GM18508 (cell line): Measurements from ENCODE around the gene ARHGAP44.

Source experiments
- ATAC-seq: cut with Tn5 transposase; IDR thresholded peaks from one replicate; pipeline ENCODE4 v1.9.1; 2021; ENCODE audit warnings: moderate number of reproducible peaks; ENCODE audit not compliant: insufficient read depth, unreplicated experiment

ARHGAP44 gene

GRCh38 chr17:12883472-12883871, 94.2 kb downstream of the ARHGAP44 start:
- no peak for ATAC-seq

GRCh38 chr17:12887088-12887487, 97.8 kb downstream of the ARHGAP44 start:
- no peak for ATAC-seq

GRCh38 chr17:12896180-12896785, 107.0 kb downstream of the ARHGAP44 start:
- ATAC-seq, result no peak

GRCh38 chr17:12898110-12898509, 108.8 kb downstream of the ARHGAP44 start:
- no peak for ATAC-seq

- no peak for ATAC-seq
These were observed 110.3 kb downstream of the ARHGAP44 start for GRCh38 chr17:12899604-12900003.

GRCh38 chr17:12900474-12900873, 111.2 kb downstream of the ARHGAP44 start:
- ATAC-seq, result no peak

- ATAC-seq, result no peak
These were observed 112.7 kb downstream of the ARHGAP44 start for GRCh38 chr17:12902046-12902445.

GRCh38 chr17:12907477-12907876, 118.2 kb downstream of the ARHGAP44 start:
- ATAC-seq, result no peak

GRCh38 chr17:12909046-12909445, 119.7 kb downstream of the ARHGAP44 start:
- ATAC-seq, result no peak

GRCh38 chr17:12909511-12909910, 120.2 kb downstream of the ARHGAP44 start:
- no peak for ATAC-seq

- no peak for ATAC-seq
These were observed 121.9 kb downstream of the ARHGAP44 start for GRCh38 chr17:12911239-12911638.

GRCh38 chr17:12917399-12917798, 128.1 kb downstream of the ARHGAP44 start:
- ATAC-seq, result no peak

- no peak for ATAC-seq
These were observed 128.8 kb downstream of the ARHGAP44 start for GRCh38 chr17:12918142-12918541.

- ATAC-seq, result no peak
These were observed 132.8 kb downstream of the ARHGAP44 start for GRCh38 chr17:12922120-12922519.

GRCh38 chr17:12924614-12925013, 135.3 kb downstream of the ARHGAP44 start:
- no peak for ATAC-seq

- no peak for ATAC-seq
These were observed 137.7 kb downstream of the ARHGAP44 start for GRCh38 chr17:12927001-12927400.

GRCh38 chr17:12927541-12928425, 138.5 kb downstream of the ARHGAP44 start:
- ATAC-seq, result no peak

- ATAC-seq, result no peak
These were observed 139.4 kb downstream of the ARHGAP44 start for GRCh38 chr17:12928736-12929135.

- ATAC-seq, result no peak
These were observed 147.2 kb downstream of the ARHGAP44 start for GRCh38 chr17:12936501-12936900.

- no peak for ATAC-seq
These were observed 151.4 kb downstream of the ARHGAP44 start for GRCh38 chr17:12940699-12941098.

- ATAC-seq, result no peak
These were observed 157.7 kb downstream of the ARHGAP44 start for GRCh38 chr17:12947047-12947446.

GRCh38 chr17:12952012-12952411, 162.7 kb downstream of the ARHGAP44 start:
- ATAC-seq, result no peak
